K562 (cell line): ENCODE results near the gene CFAP221. TPM values are rescaled to one million over a fixed set of nuclear protein-coding genes. Genes with fewer than 3 reads are reported as not detected.
A peak's percentile ranks its signal among the peaks of the same experiment; 100 is the strongest.

ENCODE experiments used
- BRD9 ChIP-seq: fragments of 450-650 bp; IDR thresholded peaks from 2 replicates; pipeline ENCODE4 v1.6.1; 2018; ENCODE audit warnings: low read depth; ENCODE audit not compliant: partially characterized antibody
- MAFK ChIP-seq: IDR thresholded peaks from 2 replicates; pipeline ENCODE4 v1.6.1; 2011; ENCODE audit warnings: low read length, improper control_type of control experiment
- MAZ ChIP-seq, 2 experiments: fragments of 450-650 bp in 1 of 2; sonication (generic) in 1 of 2; formaldehyde crosslinking; IDR thresholded peaks in 1 of 2; conservative IDR thresholded peaks in 1 of 2; 2 replicates each; pipeline versions ENCODE4 v1.4.0 to v1.5.0; 2020; ENCODE audit warnings: mild to moderate bottlenecking in 1 of 2, missing genetic modification reagents in 1 of 2
- MEF2D ChIP-seq: conservative IDR thresholded peaks from 2 replicates; pipeline ENCODE4 v1.6.1; 2016; ENCODE audit warnings: low read depth, missing genetic modification characterization, missing compliant biosample characterization
- PCBP2 ChIP-seq: fragments of 200-400 bp; formaldehyde crosslinking; IDR thresholded peaks from 2 replicates; pipeline ENCODE4 v1.6.1; 2018; ENCODE audit warnings: low read length, low read depth, mild to moderate bottlenecking, moderate library complexity; ENCODE audit not compliant: poor library complexity, severe bottlenecking
- POLR2AphosphoS2 ChIP-seq: IDR thresholded peaks from 2 replicates; pipeline ENCODE4 v1.6.1; 2012; ENCODE audit warnings: low read length, improper control_type of control experiment
- SRSF9 ChIP-seq: fragments of 200-400 bp; formaldehyde crosslinking; IDR thresholded peaks from 2 replicates; pipeline ENCODE4 v1.6.1; 2017; ENCODE audit warnings: low read depth, low read length, borderline replicate concordance
- THRAP3 ChIP-seq: fragments of 450-650 bp; IDR thresholded peaks from 2 replicates; pipeline ENCODE4 v1.6.1; 2016; ENCODE audit warnings: mild to moderate bottlenecking, inconsistent platforms, borderline replicate concordance
- XRCC3 ChIP-seq: fragments of 450-650 bp; IDR thresholded peaks from 2 replicates; pipeline ENCODE4 v1.6.1; 2017; ENCODE audit warnings: mild to moderate bottlenecking, moderate library complexity
- ZBTB17 ChIP-seq: fragments of 450-650 bp; formaldehyde crosslinking; IDR thresholded peaks from 2 replicates; pipeline ENCODE4 v1.4.0; 2020; ENCODE audit warnings: mild to moderate bottlenecking
- ZNF146 ChIP-seq: IDR thresholded peaks from one replicate; pipeline ENCODE4 v1.6.1; 2018; ENCODE audit warnings: missing compliant biosample characterization; ENCODE audit not compliant: unreplicated experiment
- ZNF263 ChIP-seq: sonication (generic); formaldehyde crosslinking; IDR thresholded peaks from 2 replicates; pipeline ENCODE4 v1.8.0; 2022; ENCODE audit warnings: mild to moderate bottlenecking, missing genetic modification reagents, borderline replicate concordance
- ZNF347 ChIP-seq: fragments of 450-650 bp; formaldehyde crosslinking; IDR thresholded peaks from 2 replicates; pipeline ENCODE4 v1.4.0; 2020; ENCODE audit warnings: low read depth, mild to moderate bottlenecking, moderate library complexity
- ZNF695 ChIP-seq: fragments of 450-650 bp; formaldehyde crosslinking; IDR thresholded peaks from 2 replicates; pipeline ENCODE4 v1.4.0; 2020; ENCODE audit warnings: mild to moderate bottlenecking, moderate library complexity
- polyA plus RNA-seq, 8 experiments: library from polyadenylated mRNA; depleted of rRNA in 4 of 8; stranded (reverse) in 5 of 8; unstranded in 3 of 8; fragments of >200 nt; fragmentation: Nextera tagmentation in 2 of 8; fragmentation: Illumina TruSeq in 1 of 8; extraction: Ambion mirVana in 2 of 8; extraction: Trizol in 1 of 8; gene quantifications; 2 replicates each; pipeline versions ENCODE4 v1.2.1 to v1.2.3, GENCODE V29; 2011 to 2014; ENCODE audit warnings: inconsistent platforms in 1 of 8, missing spikeins in 1 of 8
- total RNA-seq, 7 experiments: library from RNA; depleted of rRNA in 6 of 7; stranded (reverse); fragments of >200 nt in 6 of 7; fragmentation: Illumina TruSeq in 2 of 7; extraction: Trizol in 2 of 7; gene quantifications; 2 replicates each; pipeline versions ENCODE4 v1.2.1 to v1.2.3, GENCODE V29; 2011 to 2021; ENCODE audit warnings: low replicate concordance in 1 of 7
- TF ChIP-seq, protein P1 (sequence below): sonication (generic); formaldehyde crosslinking; IDR thresholded peaks from 2 replicates; pipeline ENCODE4 v1.8.0; 2023; ENCODE audit warnings: missing genetic modification reagents, mild to moderate bottlenecking, borderline replicate concordance
- TF ChIP-seq, protein P2 (sequence below): fragments of 250-450 bp; sonication (Bioruptor Pico); IDR thresholded peaks from 2 replicates; pipeline ENCODE4 v1.5.0; 2021
- TF ChIP-seq, protein P3 (sequence below): sonication (generic); formaldehyde crosslinking; IDR thresholded peaks from 2 replicates; pipeline ENCODE4 v1.8.0; 2023; ENCODE audit warnings: mild to moderate bottlenecking, missing genetic modification reagents

Gene CFAP221
- total and polyA plus RNA-seq, 9 of the 15 experiments (the other 6 are each of a cell fraction or from before 2014, with no cell fraction given) = 0.09 to 1.4 (median 0.65) TPM

DNA sequence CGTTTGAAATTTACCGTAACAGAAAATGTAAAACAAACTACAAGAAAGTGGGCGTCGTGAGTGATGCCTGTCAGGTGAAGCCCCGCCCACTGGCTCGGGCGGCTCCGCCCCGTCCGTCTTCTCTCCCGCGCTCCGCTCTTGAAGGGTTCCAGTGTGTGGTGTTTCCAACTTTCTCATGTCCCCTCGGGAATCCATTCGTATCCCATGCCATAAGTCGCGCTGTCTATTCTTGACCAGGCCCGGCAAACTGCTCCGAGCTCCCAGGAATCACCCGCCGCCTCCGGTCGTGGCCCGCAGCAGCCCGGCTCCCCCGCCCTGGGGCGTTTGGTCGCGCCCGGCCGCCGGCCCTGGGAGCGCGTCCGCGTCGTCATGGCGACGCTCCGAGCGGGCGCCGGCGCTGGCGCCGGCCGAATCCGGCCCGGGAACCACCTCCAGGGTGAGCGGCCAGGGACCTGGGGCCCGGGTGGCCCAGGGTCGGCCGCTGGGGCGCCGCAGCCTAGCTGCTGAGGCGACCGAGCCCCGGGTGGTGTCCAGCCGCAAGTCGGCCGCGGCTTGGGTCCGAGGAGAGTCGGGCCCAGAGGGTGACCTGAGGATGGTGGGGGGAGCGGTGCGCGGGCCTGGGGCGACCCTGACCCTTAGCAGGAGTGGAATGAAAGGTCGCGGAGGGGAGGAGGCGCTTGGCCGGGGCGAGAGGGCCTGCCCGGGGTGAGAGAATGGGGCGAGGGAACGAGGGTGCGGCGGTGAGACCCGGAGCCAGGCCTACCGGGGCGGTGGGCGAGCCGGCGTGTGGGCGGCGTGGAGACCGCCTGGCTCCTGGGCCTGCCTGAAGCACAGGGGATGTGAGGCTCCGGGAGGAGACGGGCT, at the start of gene CFAP221 (continued):
- TF ChIP-seq ZNF263 (no peak), MEF2D (no peak), ZNF146 (CRISPR knock-in tag) (no peak), THRAP3 (no peak), XRCC3 (no peak), MAFK (no peak), PCBP2 (no peak), BRD9 (no peak), ZNF347 (CRISPR knock-in tag) (no peak), MAZ (CRISPR knock-in tag; conservative IDR thresholded peaks at IDR 0.05 in 1 of 2, IDR thresholded peaks at IDR 0.05 in 1 of 2) (peak; percentile 31 to 69; a peak in 2 of 4 replicates), SRSF9 (no peak), ZNF695 (CRISPR knock-in tag) (no peak), ZBTB17 (0 out of 2 replicates have a peak, but pooled peaks have one; percentile 35), POLR2AphosphoS2 (no peak)
- TF ChIP-seq, protein P1, sequence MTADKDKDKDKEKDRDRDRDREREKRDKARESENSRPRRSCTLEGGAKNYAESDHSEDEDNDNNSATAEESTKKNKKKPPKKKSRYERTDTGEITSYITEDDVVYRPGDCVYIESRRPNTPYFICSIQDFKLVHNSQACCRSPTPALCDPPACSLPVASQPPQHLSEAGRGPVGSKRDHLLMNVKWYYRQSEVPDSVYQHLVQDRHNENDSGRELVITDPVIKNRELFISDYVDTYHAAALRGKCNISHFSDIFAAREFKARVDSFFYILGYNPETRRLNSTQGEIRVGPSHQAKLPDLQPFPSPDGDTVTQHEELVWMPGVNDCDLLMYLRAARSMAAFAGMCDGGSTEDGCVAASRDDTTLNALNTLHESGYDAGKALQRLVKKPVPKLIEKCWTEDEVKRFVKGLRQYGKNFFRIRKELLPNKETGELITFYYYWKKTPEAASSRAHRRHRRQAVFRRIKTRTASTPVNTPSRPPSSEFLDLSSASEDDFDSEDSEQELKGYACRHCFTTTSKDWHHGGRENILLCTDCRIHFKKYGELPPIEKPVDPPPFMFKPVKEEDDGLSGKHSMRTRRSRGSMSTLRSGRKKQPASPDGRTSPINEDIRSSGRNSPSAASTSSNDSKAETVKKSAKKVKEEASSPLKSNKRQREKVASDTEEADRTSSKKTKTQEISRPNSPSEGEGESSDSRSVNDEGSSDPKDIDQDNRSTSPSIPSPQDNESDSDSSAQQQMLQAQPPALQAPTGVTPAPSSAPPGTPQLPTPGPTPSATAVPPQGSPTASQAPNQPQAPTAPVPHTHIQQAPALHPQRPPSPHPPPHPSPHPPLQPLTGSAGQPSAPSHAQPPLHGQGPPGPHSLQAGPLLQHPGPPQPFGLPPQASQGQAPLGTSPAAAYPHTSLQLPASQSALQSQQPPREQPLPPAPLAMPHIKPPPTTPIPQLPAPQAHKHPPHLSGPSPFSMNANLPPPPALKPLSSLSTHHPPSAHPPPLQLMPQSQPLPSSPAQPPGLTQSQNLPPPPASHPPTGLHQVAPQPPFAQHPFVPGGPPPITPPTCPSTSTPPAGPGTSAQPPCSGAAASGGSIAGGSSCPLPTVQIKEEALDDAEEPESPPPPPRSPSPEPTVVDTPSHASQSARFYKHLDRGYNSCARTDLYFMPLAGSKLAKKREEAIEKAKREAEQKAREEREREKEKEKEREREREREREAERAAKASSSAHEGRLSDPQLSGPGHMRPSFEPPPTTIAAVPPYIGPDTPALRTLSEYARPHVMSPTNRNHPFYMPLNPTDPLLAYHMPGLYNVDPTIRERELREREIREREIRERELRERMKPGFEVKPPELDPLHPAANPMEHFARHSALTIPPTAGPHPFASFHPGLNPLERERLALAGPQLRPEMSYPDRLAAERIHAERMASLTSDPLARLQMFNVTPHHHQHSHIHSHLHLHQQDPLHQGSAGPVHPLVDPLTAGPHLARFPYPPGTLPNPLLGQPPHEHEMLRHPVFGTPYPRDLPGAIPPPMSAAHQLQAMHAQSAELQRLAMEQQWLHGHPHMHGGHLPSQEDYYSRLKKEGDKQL (CRISPR knock-in tag) = no peak
- TF ChIP-seq, protein P2, sequence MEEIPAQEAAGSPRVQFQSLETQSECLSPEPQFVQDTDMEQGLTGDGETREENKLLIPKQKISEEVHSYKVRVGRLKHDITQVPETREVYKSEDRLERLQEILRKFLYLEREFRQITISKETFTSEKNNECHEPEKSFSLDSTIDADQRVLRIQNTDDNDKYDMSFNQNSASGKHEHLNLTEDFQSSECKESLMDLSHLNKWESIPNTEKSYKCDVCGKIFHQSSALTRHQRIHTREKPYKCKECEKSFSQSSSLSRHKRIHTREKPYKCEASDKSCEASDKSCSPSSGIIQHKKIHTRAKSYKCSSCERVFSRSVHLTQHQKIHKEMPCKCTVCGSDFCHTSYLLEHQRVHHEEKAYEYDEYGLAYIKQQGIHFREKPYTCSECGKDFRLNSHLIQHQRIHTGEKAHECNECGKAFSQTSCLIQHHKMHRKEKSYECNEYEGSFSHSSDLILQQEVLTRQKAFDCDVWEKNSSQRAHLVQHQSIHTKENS (CRISPR knock-in tag) = no peak
- TF ChIP-seq, protein P3, sequence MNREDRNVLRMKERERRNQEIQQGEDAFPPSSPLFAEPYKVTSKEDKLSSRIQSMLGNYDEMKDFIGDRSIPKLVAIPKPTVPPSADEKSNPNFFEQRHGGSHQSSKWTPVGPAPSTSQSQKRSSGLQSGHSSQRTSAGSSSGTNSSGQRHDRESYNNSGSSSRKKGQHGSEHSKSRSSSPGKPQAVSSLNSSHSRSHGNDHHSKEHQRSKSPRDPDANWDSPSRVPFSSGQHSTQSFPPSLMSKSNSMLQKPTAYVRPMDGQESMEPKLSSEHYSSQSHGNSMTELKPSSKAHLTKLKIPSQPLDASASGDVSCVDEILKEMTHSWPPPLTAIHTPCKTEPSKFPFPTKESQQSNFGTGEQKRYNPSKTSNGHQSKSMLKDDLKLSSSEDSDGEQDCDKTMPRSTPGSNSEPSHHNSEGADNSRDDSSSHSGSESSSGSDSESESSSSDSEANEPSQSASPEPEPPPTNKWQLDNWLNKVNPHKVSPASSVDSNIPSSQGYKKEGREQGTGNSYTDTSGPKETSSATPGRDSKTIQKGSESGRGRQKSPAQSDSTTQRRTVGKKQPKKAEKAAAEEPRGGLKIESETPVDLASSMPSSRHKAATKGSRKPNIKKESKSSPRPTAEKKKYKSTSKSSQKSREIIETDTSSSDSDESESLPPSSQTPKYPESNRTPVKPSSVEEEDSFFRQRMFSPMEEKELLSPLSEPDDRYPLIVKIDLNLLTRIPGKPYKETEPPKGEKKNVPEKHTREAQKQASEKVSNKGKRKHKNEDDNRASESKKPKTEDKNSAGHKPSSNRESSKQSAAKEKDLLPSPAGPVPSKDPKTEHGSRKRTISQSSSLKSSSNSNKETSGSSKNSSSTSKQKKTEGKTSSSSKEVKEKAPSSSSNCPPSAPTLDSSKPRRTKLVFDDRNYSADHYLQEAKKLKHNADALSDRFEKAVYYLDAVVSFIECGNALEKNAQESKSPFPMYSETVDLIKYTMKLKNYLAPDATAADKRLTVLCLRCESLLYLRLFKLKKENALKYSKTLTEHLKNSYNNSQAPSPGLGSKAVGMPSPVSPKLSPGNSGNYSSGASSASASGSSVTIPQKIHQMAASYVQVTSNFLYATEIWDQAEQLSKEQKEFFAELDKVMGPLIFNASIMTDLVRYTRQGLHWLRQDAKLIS (CRISPR knock-in tag) = no peak
